Parathyroid adenoma (tissue), 2 donors: ENCODE data around the gene TMX4.

Experiments used
- H2AFZ ChIP-seq: fragments of 300-600 bp; sonication (generic); one replicate; pipeline ENCODE4 v1.7.0; 2017; ENCODE audit warnings: antibody characterized with exemption, mild to moderate bottlenecking
- H3K27ac ChIP-seq: fragments of 300-600 bp; sonication (generic); one replicate; pipeline ENCODE4 v1.7.0; 2017
- H3K27me3 ChIP-seq: fragments of 300-600 bp; sonication (generic); one replicate; pipeline ENCODE4 v1.7.0; 2017; ENCODE audit warnings: low read length; ENCODE audit not compliant: control insufficient read depth, insufficient read depth
- H3K36me3 ChIP-seq: fragments of 300-600 bp; sonication (generic); one replicate; pipeline ENCODE4 v1.7.0; 2017; ENCODE audit warnings: low read length; ENCODE audit not compliant: control insufficient read depth, insufficient read depth
- H3K4me1 ChIP-seq: fragments of 300-600 bp; sonication (generic); one replicate; pipeline ENCODE4 v1.7.0; 2017; ENCODE audit warnings: control low read depth
- H3K4me2 ChIP-seq: fragments of 300-600 bp; sonication (generic); one replicate; pipeline ENCODE4 v1.7.0; 2017; ENCODE audit warnings: low read length
- H3K4me3 ChIP-seq: fragments of 300-600 bp; sonication (generic); one replicate; pipeline ENCODE4 v1.7.0; 2017; ENCODE audit warnings: low read depth, low read length
- H3K79me2 ChIP-seq: fragments of 300-600 bp; sonication (generic); one replicate; pipeline ENCODE4 v1.7.0; 2017; ENCODE audit warnings: control low read depth
- H3K9ac ChIP-seq: fragments of 300-600 bp; sonication (generic); one replicate; pipeline ENCODE4 v1.7.0; 2017; ENCODE audit warnings: mild to moderate bottlenecking
- H3K9me3 ChIP-seq: fragments of 300-600 bp; sonication (generic); one replicate; pipeline ENCODE4 v1.7.0; 2017; ENCODE audit warnings: low read length; ENCODE audit not compliant: control insufficient read depth
- CTCF ChIP-seq: fragments of 300-600 bp; sonication (generic); IDR thresholded peaks from one replicate; pipeline ENCODE4 v1.7.0; 2017; ENCODE audit warnings: antibody characterized with exemption, mild to moderate bottlenecking
- donor health status: primary hyperparathyroidism.

TMX4 gene

GRCh38 chr20:7977709-7978108 is 41.9 kb downstream of the TMX4 start:
- H2AFZ ChIP-seq = no peak overlapping the region
- no peak overlapping the region for H3K4me3 ChIP-seq

GRCh38 chr20:7975851-7976414 is 43.6 kb downstream of the TMX4 start:
- H3K27me3 ChIP-seq = no peaks in the 10 kb centered on the region
- no peak overlapping the region for H3K27ac ChIP-seq
- no peak overlapping the region for H3K9ac ChIP-seq
- no peaks in the 10 kb centered on the region for H3K4me1 ChIP-seq
- TF ChIP-seq CTCF = no peak
- H3K9me3 ChIP-seq = no peaks in the 10 kb centered on the region
- no peaks in the 10 kb centered on the region for H3K79me2 ChIP-seq
- H3K36me3 ChIP-seq = no peaks in the 10 kb centered on the region
- H3K4me3 ChIP-seq = no peak overlapping the region
- no peak overlapping the region for H3K4me2 ChIP-seq
- H2AFZ ChIP-seq = no peak overlapping the region

More at GRCh38 chr20:7977709-7978108, 41.9 kb downstream of the TMX4 start:
- Histone ChIP-seq H3K9me3 (no peaks in the 10 kb centered on the region), H3K36me3 (no peaks in the 10 kb centered on the region), H3K27ac (no peak overlapping the region), H3K27me3 (no peaks in the 10 kb centered on the region), H3K4me2 (no peak overlapping the region), H3K9ac (no peak overlapping the region), H3K79me2 (no peaks in the 10 kb centered on the region), H3K4me1 (no peaks in the 10 kb centered on the region)
- no peak for TF ChIP-seq CTCF

GRCh38 chr20:7974785-7975435 is 44.7 kb downstream of the TMX4 start:
- H3K27me3 ChIP-seq = no peaks in the 10 kb centered on the region
- no peaks in the 10 kb centered on the region for H3K9me3 ChIP-seq
- no peak for TF ChIP-seq CTCF
- no peaks in the 10 kb centered on the region for H3K79me2 ChIP-seq
- H2AFZ ChIP-seq = no peak overlapping the region
- no peaks in the 10 kb centered on the region for H3K4me1 ChIP-seq
- H3K9ac ChIP-seq = no peak overlapping the region
- H3K36me3 ChIP-seq = no peaks in the 10 kb centered on the region
- no peak overlapping the region for H3K4me3 ChIP-seq
- no peak overlapping the region for H3K27ac ChIP-seq
- H3K4me2 ChIP-seq = no peak overlapping the region

- no peaks in the 10 kb centered on the region for H3K27me3 ChIP-seq
- no peak overlapping the region for H3K27ac ChIP-seq
- no peak overlapping the region for H3K9ac ChIP-seq
- no peaks in the 10 kb centered on the region for H3K36me3 ChIP-seq
- H2AFZ ChIP-seq = no peak overlapping the region
- no peak overlapping the region for H3K4me3 ChIP-seq
- no peak overlapping the region for H3K4me2 ChIP-seq
- H3K9me3 ChIP-seq = no peaks in the 10 kb centered on the region
- no peak for TF ChIP-seq CTCF
- no peaks in the 10 kb centered on the region for H3K79me2 ChIP-seq
- H3K4me1 ChIP-seq = no peaks in the 10 kb centered on the region
Observed at GRCh38 chr20:7971536-7972280, 47.9 kb downstream of the TMX4 start.
